ENCODE measurements around the gene TRPC4AP.

The TRPC4AP gene

GRCh38 chr20:35007891-35008290, 84.7 kb downstream of the TRPC4AP start:
- no peaks in the 10 kb centered on the region for H3K79me2 ChIP-seq (ENCODE audit: insufficient read depth, low read length)
- no peak overlapping the region for H3K9ac ChIP-seq (ENCODE audit: low read depth, low read length, poor library complexity, severe bottlenecking)
- no peaks in the 10 kb centered on the region for H3F3A ChIP-seq (ENCODE audit: low read depth)
- H3K27me3 ChIP-seq (ENCODE audit: insufficient read depth, low read length, poor library complexity, severe bottlenecking), result no peaks in the 10 kb centered on the region
- no peaks in the 10 kb centered on the region for H3K9me3 ChIP-seq (ENCODE audit: insufficient read depth, low read depth, low read length)
- no peak overlapping the region for H3K4me3 ChIP-seq (ENCODE audit: low read length, poor library complexity, severe bottlenecking)
- H2AFZ ChIP-seq (ENCODE audit: low read length), result no peak overlapping the region
- H3K4me2 ChIP-seq (ENCODE audit: low read depth, low read length, poor library complexity, severe bottlenecking), result no peak overlapping the region
- no peaks in the 10 kb centered on the region for H3K9me2 ChIP-seq (replicated peaks; ENCODE audit: low read depth, low read length)
- no peak for TF ChIP-seq CTCF (conservative IDR thresholded peaks at IDR 0.05; ENCODE audit: low read length)
- TF ChIP-seq EZH2phosphoT487 (IDR thresholded peaks at IDR 0.05; ENCODE audit: borderline replicate concordance), result no peak
- H4K20me1 ChIP-seq (ENCODE audit: insufficient read depth, low read length, poor library complexity, severe bottlenecking), result no peaks in the 10 kb centered on the region
- H3K36me3 ChIP-seq (ENCODE audit: insufficient read depth, low read length), result peaks cover 98% of the 10 kb centered on the region; the same call in 1 of the 2 replicates
- H3K4me1 ChIP-seq (ENCODE audit: insufficient read depth, low read length, poor library complexity, severe bottlenecking), result no peaks in the 10 kb centered on the region

- TF ChIP-seq EZH2phosphoT487 (IDR thresholded peaks at IDR 0.05; ENCODE audit: borderline replicate concordance), result no peak
- TF ChIP-seq CTCF (conservative IDR thresholded peaks at IDR 0.05; ENCODE audit: low read length), result no peak
- H3K9me2 ChIP-seq (replicated peaks; ENCODE audit: low read depth, low read length), result no peaks in the 10 kb centered on the region
- H3F3A ChIP-seq (ENCODE audit: low read depth), result no peaks in the 10 kb centered on the region
- H3K27me3 ChIP-seq (ENCODE audit: insufficient read depth, low read length, poor library complexity, severe bottlenecking), result no peaks in the 10 kb centered on the region
- H4K20me1 ChIP-seq (ENCODE audit: insufficient read depth, low read length, poor library complexity, severe bottlenecking), result no peaks in the 10 kb centered on the region
- no peak overlapping the region for H2AFZ ChIP-seq (ENCODE audit: low read length)
- H3K9ac ChIP-seq (ENCODE audit: low read depth, low read length, poor library complexity, severe bottlenecking), result no peak overlapping the region
- peaks cover 98% of the 10 kb centered on the region; the same call in 1 of the 2 replicates for H3K36me3 ChIP-seq (ENCODE audit: insufficient read depth, low read length)
- H3K79me2 ChIP-seq (ENCODE audit: insufficient read depth, low read length), result no peaks in the 10 kb centered on the region
- H3K4me3 ChIP-seq (ENCODE audit: low read length, poor library complexity, severe bottlenecking), result no peak overlapping the region
- no peaks in the 10 kb centered on the region for H3K9me3 ChIP-seq (ENCODE audit: insufficient read depth, low read depth, low read length)
- no peak overlapping the region for H3K4me2 ChIP-seq (ENCODE audit: low read depth, low read length, poor library complexity, severe bottlenecking)
- H3K4me1 ChIP-seq (ENCODE audit: insufficient read depth, low read length, poor library complexity, severe bottlenecking), result no peaks in the 10 kb centered on the region
Measured at GRCh38 chr20:35007413-35007812, 85.2 kb downstream of the TRPC4AP start.

GRCh38 chr20:35006531-35006971, 86.1 kb downstream of the TRPC4AP start:
- Histone ChIP-seq H3K9me3 (ENCODE audit: insufficient read depth, low read depth, low read length) (no peaks in the 10 kb centered on the region), H3K4me3 (ENCODE audit: low read length, poor library complexity, severe bottlenecking) (no peak overlapping the region), H3K27me3 (ENCODE audit: insufficient read depth, low read length, poor library complexity, severe bottlenecking) (no peaks in the 10 kb centered on the region), H3F3A (ENCODE audit: low read depth) (no peaks in the 10 kb centered on the region), H3K9me2 (replicated peaks; ENCODE audit: low read depth, low read length) (no peaks in the 10 kb centered on the region), H3K4me2 (ENCODE audit: low read depth, low read length, poor library complexity, severe bottlenecking) (no peak overlapping the region), H3K79me2 (ENCODE audit: insufficient read depth, low read length) (no peaks in the 10 kb centered on the region), H3K9ac (ENCODE audit: low read depth, low read length, poor library complexity, severe bottlenecking) (no peak overlapping the region), H3K36me3 (ENCODE audit: insufficient read depth, low read length) (peaks cover 96% of the 10 kb centered on the region; the same call in 1 of the 2 replicates), H3K4me1 (ENCODE audit: insufficient read depth, low read length, poor library complexity, severe bottlenecking) (no peaks in the 10 kb centered on the region), H4K20me1 (ENCODE audit: insufficient read depth, low read length, poor library complexity, severe bottlenecking) (no peaks in the 10 kb centered on the region), H2AFZ (ENCODE audit: low read length) (no peak overlapping the region)
- TF ChIP-seq CTCF (conservative IDR thresholded peaks at IDR 0.05; ENCODE audit: low read length) (no peak), EZH2phosphoT487 (IDR thresholded peaks at IDR 0.05; ENCODE audit: borderline replicate concordance) (no peak)

All from Loucy (cell line).